Coronary artery (tissue), 2 donors: ENCODE results near the gene KCNK7.

ENCODE experiments used
- DNase-seq: peaks from one replicate; pipeline ENCODE4 v3.0.0-alpha.2; 2017; ENCODE audit warnings: low spot score
- H3K27ac ChIP-seq, 2 donors: fragments of 200-600 bp; sonication (generic); one replicate each; pipeline ENCODE4 v1.5.1; 2016 to 2019
- H3K4me3 ChIP-seq: fragments of 200-600 bp; sonication (generic); 2 replicates; pipeline ENCODE4 v1.5.1; 2016; ENCODE audit warnings: mild to moderate bottlenecking, moderate library complexity
- CTCF ChIP-seq: fragments of 200-600 bp; sonication (generic); IDR thresholded peaks from one replicate; pipeline ENCODE4 v1.5.1; 2019; ENCODE audit warnings: antibody characterized with exemption

Gene KCNK7

DNA sequence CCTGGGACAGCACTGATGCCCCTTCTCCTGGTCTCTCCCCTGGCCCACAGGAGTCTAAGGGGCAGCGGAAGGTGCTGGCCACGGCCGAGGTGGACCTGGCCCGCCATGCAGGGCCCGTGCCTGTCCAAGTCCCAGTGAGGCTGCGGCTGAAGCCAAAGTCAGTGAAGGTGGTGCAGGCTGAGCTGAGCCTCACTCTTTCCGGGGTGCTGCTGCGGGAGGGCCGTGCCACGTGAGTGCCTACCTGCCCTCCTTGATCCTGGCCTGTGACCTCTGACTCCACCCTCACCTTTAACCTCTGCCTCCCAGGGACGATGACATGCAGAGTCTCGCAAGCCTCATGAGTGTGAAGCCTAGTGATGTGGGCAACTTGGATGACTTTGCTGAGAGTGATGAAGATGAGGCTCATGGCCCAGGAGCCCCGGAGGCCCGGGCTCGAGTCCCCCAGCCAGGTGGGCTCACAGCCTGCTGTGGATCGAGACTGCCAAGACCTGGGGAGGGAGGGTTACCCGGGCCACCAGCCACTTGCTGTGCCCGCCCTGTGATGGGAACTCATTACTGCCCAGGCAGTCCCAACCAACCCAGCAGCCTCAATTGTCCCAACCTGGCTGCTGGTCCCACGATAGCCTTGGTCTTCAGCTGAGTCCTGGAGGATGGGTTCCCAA is 15.4 kb downstream of the KCNK7 start:
- Histone ChIP-seq H3K4me3 (no peak overlapping the region), H3K27ac (peak overlapping the region; percentile 15 to 33)
- DNase-seq = no peak
- no peak for TF ChIP-seq CTCF

GRCh38 chr11:65579291-65579690 is 16.3 kb downstream of the KCNK7 start:
- no peak for DNase-seq
- Histone ChIP-seq H3K4me3 (no peak overlapping the region), H3K27ac (peak overlapping the region in 1 of 2 donors; percentile 100)
- TF ChIP-seq CTCF = no peak

- DNase-seq = no peak
- H3K4me3 ChIP-seq = peak overlapping the region; percentile 13
- peak overlapping the region; percentile 98 to 100 for H3K27ac ChIP-seq
- TF ChIP-seq CTCF = no peak
Measured at GRCh38 chr11:65578667-65579066, 16.9 kb downstream of the KCNK7 start.

GRCh38 chr11:65578134-65578533 is 17.5 kb downstream of the KCNK7 start:
- Histone ChIP-seq H3K27ac (peak overlapping the region; percentile 98 to 100), H3K4me3 (peak overlapping the region; percentile 98)
- DNase-seq = no peak
- TF ChIP-seq CTCF = no peak

DNA sequence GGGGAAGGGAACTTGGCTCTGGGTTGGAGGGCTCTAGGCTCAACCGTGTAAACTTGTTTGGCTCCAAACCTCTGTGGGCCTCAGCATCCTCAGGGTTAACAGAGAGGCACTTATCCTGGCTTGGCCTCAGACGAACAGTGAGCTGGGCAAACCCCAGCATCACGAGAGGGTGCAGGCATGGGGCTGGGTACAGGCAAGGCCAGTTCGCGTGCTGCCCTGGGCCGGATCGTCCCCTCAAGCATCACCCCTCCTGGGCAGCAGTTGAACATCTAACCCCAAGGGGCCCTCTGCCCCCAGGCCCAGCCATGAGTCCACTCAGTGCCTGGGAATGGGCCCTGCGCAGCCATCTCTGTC is 17.9 kb downstream of the KCNK7 start:
- no peak for DNase-seq
- TF ChIP-seq CTCF = no peak
- peak overlapping the region; percentile 98 to 100 for H3K27ac ChIP-seq
- H3K4me3 ChIP-seq = peak overlapping the region; percentile 98

DNA sequence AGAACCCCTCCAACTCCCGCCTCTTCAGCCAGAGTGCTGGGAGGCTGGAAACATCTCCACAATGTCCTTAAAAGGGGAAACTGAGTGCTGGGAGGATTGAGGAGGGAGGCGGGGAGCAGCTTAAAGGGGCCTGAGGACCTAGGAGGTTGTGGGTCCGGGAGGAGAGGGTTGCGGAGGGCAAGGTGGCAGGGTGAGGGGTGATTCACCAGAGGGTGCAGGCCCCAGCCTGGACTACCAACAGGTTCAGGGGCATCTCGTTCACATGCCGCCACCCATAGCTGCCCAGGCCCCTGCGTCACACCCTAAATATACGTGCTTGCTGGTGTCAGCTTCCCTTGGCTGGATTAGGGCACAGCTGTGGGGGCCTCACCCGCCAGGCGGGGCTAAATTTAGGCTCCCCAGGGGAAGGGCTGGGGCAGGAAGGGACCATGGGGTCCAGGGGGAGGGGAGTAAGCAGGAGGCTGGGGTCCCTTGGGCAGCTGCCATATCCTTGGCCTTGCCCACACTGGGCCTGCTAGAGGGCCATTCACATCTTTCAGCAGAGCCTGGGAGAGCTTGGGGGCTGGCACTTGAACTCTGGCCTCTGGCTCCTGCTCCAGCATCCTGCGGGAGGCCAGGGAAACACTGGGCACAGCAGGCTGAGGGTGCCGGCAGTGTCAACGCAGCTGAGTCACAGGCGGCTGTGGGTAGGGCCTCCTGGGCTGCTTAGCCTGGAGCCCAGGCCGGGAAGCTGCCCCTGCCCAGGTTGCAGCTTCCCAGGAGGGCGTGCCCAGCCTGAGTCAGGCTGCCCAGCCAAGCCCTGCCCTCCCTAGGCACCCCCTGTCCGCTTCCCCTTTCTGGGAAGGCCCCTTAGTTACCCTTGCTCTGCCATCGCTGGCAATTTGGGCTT is 18.5 kb downstream of the KCNK7 start:
- peak; percentile 93 for DNase-seq
- peak overlapping the region; percentile 98 to 100 for H3K27ac ChIP-seq
- H3K4me3 ChIP-seq = peak overlapping the region; percentile 98
- TF ChIP-seq CTCF = no peak
